Measurements from ENCODE around the gene NACA.

- TF ChIP-seq CTCF (tag by site-specific recombination; IDR thresholded peaks at IDR 0.05) (no peak), MYNN (tag by site-specific recombination; IDR thresholded peaks at IDR 0.05; ENCODE audit: borderline replicate concordance) (no peak), GLIS2 (tag by site-specific recombination; IDR thresholded peaks at IDR 0.05) (no peak), ZNF670 (tag by site-specific recombination; IDR thresholded peaks at IDR 0.05; ENCODE audit: low read depth) (no peak), KLF16 (tag by site-specific recombination; IDR thresholded peaks at IDR 0.05) (no peak), ZNF501 (tag by site-specific recombination; IDR thresholded peaks at IDR 0.05) (no peak), ELK4 (IDR thresholded peaks at IDR 0.05; ENCODE audit: borderline replicate concordance, low read depth, low read length) (no peak), ZNF830 (tag by site-specific recombination; IDR thresholded peaks at IDR 0.05; ENCODE audit: low read depth) (no peak)
Observed at GRCh38 chr12:56677680-56678079, 47.4 kb downstream of the NACA start.

Data from HEK293 (cell line).